Adrenal gland (tissue), 19 donors: ENCODE results near the gene SPEF1. TPM values are rescaled to one million over a fixed set of nuclear protein-coding genes. Genes with fewer than 3 reads are reported as not detected.
"Not testable (repeated sequence)": the region's sequence is repeated elsewhere in the genome, so short reads cannot be mapped to it uniquely, and the experiment has no call there.

Experiments used
- DNase-seq, 7 donors: peaks; one replicate each; pipeline ENCODE4 v3.0.0-alpha.2; 2019 to 2020
- H3K27ac ChIP-seq, 5 donors: fragments of 200-600 bp; sonication (generic) in 4 of 5; 1 replicate in 3 of 5; 2 replicates in 2 of 5; pipeline versions ENCODE4 v1.5.1 to v1.8.0; 2016 to 2020; ENCODE audit warnings: mild to moderate bottlenecking in 1 of 5
- H3K27me3 ChIP-seq: fragments of 200-600 bp; 2 replicates; pipeline ENCODE4 v1.8.0; 2021
- H3K36me3 ChIP-seq, 2 donors: fragments of 200-600 bp; replicated peaks in 1 of 2; 1 replicate in 1 of 2; 2 replicates in 1 of 2; pipeline versions ENCODE4 v1.5.1 to v1.8.0; 2018 to 2022
- H3K4me1 ChIP-seq, 2 donors: fragments of 200-600 bp; replicated peaks in 1 of 2; 1 replicate in 1 of 2; 2 replicates in 1 of 2; pipeline versions ENCODE4 v1.5.1 to v1.8.0; 2018 to 2021
- H3K4me3 ChIP-seq, 4 donors: fragments of 200-600 bp; sonication (generic) in 3 of 4; one replicate each; pipeline ENCODE4 v1.5.1; 2016 to 2018
- H3K9me3 ChIP-seq, 3 donors: fragments of 200-600 bp; sonication (generic) in 1 of 3; replicated peaks in 1 of 3; 1 replicate in 2 of 3; 2 replicates in 1 of 3; pipeline versions ENCODE4 v1.5.1 to v1.8.0; 2016 to 2021
- POLR2A ChIP-seq, 2 donors: fragments of 450-650 bp; IDR thresholded peaks; one replicate each; pipeline ENCODE4 v1.6.1; 2017; ENCODE audit warnings: antibody characterized with exemption in 2 of 2, mild to moderate bottlenecking in 2 of 2, moderate library complexity in 1 of 2
- WGBS, 4 donors: extraction: QIAGEN DNeasy Blood & Tissue Kit in 2 of 4; methylation state at CpG; one replicate each; pipeline versions ENCODE4 v1.1.5 to v1.1.7; 2013 to 2017; 5-methylcytosine and 5-hydroxymethylcytosine counted together
- intact Hi-C, 2 donors: fragments of 100-400 bp; cut with DNase I; formaldehyde crosslinking; loops; one replicate each; pipeline versions ENCODE4 v1.14.1 to v1.15.0; 2022 to 2023
- long read RNA-seq, 10 donors: library from polyadenylated mRNA in 3 of 10; unstranded in 2 of 10; stranded (forward) in 1 of 10; transcript quantifications; one replicate each; pipeline ENCODE4 v2.0.0 and lab custom pipeline, GENCODE V29; 2021 to 2026
- polyA plus RNA-seq, 3 donors: library from polyadenylated mRNA; stranded (reverse); fragments of 200-250 nt in 2 of 3; fragments of 350-450 nt in 1 of 3; fragmentation: Illumina TruSeq in 1 of 3; extraction: RNeasy Lipid Tissue Mini Kit (QIAGEN cat#74804) in 1 of 3; gene quantifications; one replicate each; pipeline ENCODE4 v1.2.3, GENCODE V29; 2013 to 2014
- total RNA-seq, 9 donors: library from RNA; depleted of rRNA in 4 of 9; stranded (reverse); fragments of >200 nt in 4 of 9; fragments of 120-200 nt in 1 of 9; fragmentation: NEBNext Ultra II Directional in 1 of 9; extraction: Animal tissue kit (Norgen Biotek cat#: 25700) in 1 of 9; gene quantifications; one replicate each; pipeline versions ENCODE4 v1.1.0 to v1.2.4, GENCODE V29; 2013 to 2023
- TF ChIP-seq, protein P1 (sequence below), 6 experiments: fragments of 450-650 bp in 4 of 6; fragments of 200-600 bp in 2 of 6; sonication (generic) in 1 of 6; IDR thresholded peaks; 1 replicate in 5 of 6; 2 replicates in 1 of 6; pipeline versions ENCODE4 v1.5.1 to v1.8.0; 2016 to 2021; ENCODE audit warnings: antibody characterized with exemption in 6 of 6, mild to moderate bottlenecking in 2 of 6, moderate library complexity in 1 of 6
- donor health status: healthy with polysubstance abuse.
- donor health status: Bipolar disorder and iron deficiency.
- donor health status: DM: yes; HTN: yes; CAD: no.
- donor health status: DM: no; HTN: no; CAD: no.
- donor health status: DM: no; HTN: no; CAD: no.
- donor health status: DM: yes; HTN: yes; CAD: no.

Gene SPEF1, protein sequence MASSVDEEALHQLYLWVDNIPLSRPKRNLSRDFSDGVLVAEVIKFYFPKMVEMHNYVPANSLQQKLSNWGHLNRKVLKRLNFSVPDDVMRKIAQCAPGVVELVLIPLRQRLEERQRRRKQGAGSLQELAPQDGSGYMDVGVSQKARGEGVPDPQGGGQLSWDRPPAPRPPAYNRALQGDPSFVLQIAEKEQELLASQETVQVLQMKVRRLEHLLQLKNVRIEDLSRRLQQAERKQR
- total RNA-seq (1 to 10 TPM in 1 of 9 donors, under 1 TPM in 7, not detected in 1; 0.14 to 1.4 (median 0.32) TPM), polyA plus RNA-seq (under 1 TPM in 2 of 3 donors, not detected in 1; 0.40 to 0.81 TPM)
- long read RNA-seq, donor 1 = 0 reads
- long read RNA-seq, donor 2 = 0 reads
- long read RNA-seq, donor 3 = 0 reads
- long read RNA-seq, donor 4, partial matches to known transcripts = 0 of 2 reads
- long read RNA-seq, donor 4, other reads (novel, unspliced or antisense) = 0 of 2 reads
- long read RNA-seq, donor 5, partial matches to known transcripts = 0 of 2 reads
- long read RNA-seq, donor 5, other reads (novel, unspliced or antisense) = 0 of 2 reads
- long read RNA-seq, donor 6, partial matches to known transcripts = 0 of 1 reads
- long read RNA-seq, donor 6, other reads (novel, unspliced or antisense) = 0 of 1 reads
- long read RNA-seq, donor 7 = 0 reads
- long read RNA-seq, donor 8 = 0 reads
- long read RNA-seq, donor 9 = 0 reads
- long read RNA-seq, donor 10 = 0 reads

DNA sequence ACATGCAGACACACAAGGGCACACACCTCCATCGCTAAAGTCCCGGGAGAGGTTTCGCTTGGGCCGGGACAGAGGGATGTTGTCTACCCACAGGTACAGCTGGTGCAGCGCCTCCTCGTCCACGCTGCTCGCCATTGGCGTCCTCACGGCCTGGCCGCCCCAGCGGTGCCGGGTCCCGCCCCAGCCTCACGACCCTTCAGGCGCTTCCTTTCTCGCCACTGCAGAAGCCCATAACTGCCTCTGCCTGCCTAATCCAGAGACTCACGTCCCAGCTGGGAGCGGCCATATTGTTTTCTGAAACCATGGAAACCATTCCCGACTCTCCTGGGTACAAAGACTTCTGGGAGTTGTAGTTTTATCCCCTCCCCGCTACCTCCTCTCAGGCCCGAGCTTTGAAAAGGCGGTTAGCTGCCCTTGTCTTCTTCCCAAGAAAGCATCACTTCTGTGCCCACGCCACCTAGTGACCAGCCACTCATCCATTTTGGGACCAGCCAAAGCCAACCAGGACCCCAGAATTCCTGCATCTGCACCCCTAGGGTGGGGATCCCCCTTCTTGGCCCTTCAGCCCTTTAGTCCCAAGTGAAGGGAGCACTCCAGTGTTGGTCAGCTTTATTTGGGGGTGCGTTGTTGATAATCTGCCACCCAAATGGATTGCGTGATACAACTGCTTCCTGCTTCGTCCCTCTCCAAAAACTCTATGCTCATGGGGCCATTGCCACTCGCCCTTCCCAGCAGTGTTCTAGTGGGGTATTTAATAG, at the start of gene SPEF1:
SPEF1 (minus strand) TSS at position 296 of the 758 bp plus-strand sequence; CDS start at position 135, 161 bp downstream.
- Histone ChIP-seq H3K4me1 (peaks cover 27 to 46% of the 10 kb centered on the region in 2 donors), H3K4me3 (peak within 1 kb of the TSS in 1 of 4 donors; percentile 54), H3K27ac (peak within 1 kb of the TSS in 2 of 5 donors; percentile 18 to 42), H3K9me3 (no peaks in the 10 kb centered on the region), H3K36me3 (no peaks in the 10 kb centered on the region), H3K27me3 (no peaks in the 10 kb centered on the region)
- DNase-seq = peak; percentile 86 to 95 (median 92)
- TF ChIP-seq POLR2A (IDR thresholded peaks at IDR 0.05) = no peak
- TF ChIP-seq, protein P1, sequence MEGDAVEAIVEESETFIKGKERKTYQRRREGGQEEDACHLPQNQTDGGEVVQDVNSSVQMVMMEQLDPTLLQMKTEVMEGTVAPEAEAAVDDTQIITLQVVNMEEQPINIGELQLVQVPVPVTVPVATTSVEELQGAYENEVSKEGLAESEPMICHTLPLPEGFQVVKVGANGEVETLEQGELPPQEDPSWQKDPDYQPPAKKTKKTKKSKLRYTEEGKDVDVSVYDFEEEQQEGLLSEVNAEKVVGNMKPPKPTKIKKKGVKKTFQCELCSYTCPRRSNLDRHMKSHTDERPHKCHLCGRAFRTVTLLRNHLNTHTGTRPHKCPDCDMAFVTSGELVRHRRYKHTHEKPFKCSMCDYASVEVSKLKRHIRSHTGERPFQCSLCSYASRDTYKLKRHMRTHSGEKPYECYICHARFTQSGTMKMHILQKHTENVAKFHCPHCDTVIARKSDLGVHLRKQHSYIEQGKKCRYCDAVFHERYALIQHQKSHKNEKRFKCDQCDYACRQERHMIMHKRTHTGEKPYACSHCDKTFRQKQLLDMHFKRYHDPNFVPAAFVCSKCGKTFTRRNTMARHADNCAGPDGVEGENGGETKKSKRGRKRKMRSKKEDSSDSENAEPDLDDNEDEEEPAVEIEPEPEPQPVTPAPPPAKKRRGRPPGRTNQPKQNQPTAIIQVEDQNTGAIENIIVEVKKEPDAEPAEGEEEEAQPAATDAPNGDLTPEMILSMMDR (IDR thresholded peaks at IDR 0.05) = peak; percentile 19 to 65 (median 58)
- intact Hi-C loops = loop anchor here in 1 of 2 donors (5.0 kb wide), 1 partner anchor 46 kb away; no protein-coding TSS in a partner anchor
- WGBS, 4 donors = 14 to 23% (median 15%) methylated on average over 13 to 28 of the region's 28 CpGs

DNA sequence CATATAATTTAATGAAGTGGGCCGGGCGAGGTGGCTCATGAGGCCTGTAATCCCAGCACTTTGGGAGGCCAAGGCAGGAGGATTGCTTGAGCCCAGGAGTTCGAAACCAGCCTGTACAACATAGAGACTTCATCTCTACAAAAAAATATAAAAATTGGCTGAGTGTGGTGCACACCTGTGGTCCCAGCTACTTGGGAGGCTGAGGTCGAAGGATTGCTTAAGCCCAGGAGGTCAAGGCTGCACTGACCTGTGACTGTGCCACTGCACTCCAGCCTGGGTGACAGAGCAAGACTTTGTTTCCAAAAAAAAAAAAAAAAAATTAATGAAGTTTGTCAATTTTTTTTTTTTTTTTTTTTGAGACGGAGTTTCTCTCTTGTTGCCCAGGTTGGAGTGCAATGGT, 48.6 kb upstream of the SPEF1 start:
- not testable (repeated sequence) for H3K9me3 ChIP-seq, H3K27me3 ChIP-seq, H3K27ac ChIP-seq, H3K4me1 ChIP-seq, H3K4me3 ChIP-seq, DNase-seq
- 85 to 93% (median 91%) methylated on average over 5 of the region's 5 CpGs for whole genome bisulfite sequencing, 4 donors
- intact Hi-C loops = loop anchor here in 1 of 2 donors (5.0 kb wide), 1 partner anchor 48 kb away; the partner anchor contains the start of gene SPEF1
- H3K36me3 ChIP-seq = peaks cover 0 to 14% of the 10 kb centered on the region in 2 donors

DNA sequence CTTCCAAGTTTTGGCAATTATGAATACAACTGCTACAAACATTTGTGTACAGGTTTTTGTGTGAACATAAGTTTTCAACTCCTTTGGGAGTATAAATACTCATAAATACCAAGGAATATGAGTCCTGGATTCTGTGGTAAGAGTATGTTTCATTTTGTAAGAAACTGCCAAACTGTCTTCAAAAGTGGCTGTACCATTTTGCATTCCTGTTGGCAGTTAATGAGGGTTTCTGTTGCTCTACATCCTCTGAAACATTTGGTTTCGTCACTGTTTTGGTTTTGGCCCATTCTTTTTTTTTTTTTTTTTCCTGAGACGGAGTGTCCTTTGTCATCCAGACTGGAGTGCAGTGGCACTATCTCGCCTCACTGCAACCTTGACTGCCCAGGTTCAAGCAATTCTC, 47.5 kb upstream of the SPEF1 start:
- H3K4me3 ChIP-seq = no peak overlapping the region
- no peaks in the 10 kb centered on the region for H3K9me3 ChIP-seq
- WGBS, 4 donors = 83 to 88% (median 85%) methylated on average over 3 of the region's 3 CpGs
- TF ChIP-seq POLR2A (IDR thresholded peaks at IDR 0.05) = no peak
- TF ChIP-seq, protein P1 (IDR thresholded peaks at IDR 0.05) = no peak
- H3K4me1 ChIP-seq = no peaks in the 10 kb centered on the region
- DNase-seq = no peak
- no peak overlapping the region for H3K27ac ChIP-seq
- intact Hi-C loops = loop anchor here in 1 of 2 donors (5.0 kb wide), 1 partner anchor 46 kb away; the partner anchor contains the start of gene SPEF1
- peaks cover 0 to 25% of the 10 kb centered on the region in 2 donors for H3K36me3 ChIP-seq
- no peaks in the 10 kb centered on the region for H3K27me3 ChIP-seq

DNA sequence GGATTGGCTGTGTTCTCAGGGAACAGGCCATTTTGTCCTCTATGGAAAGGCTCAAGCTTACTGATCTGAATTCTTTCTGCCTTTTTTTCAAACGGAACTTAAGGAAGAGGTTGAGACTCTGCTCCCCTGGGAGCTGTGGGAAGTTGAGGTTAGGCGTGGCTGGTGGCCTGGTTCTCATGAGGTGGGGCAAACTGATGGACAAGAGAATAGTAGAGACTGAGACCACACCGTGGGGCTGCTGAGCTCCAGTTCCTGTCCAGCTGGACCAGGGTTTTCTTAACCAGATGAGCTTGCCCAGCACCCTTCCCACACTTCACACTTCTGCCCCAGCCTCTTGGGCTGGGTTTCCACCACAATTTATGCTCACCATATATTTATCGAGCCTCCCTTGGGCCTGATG, 45.2 kb upstream of the SPEF1 start:
- Histone ChIP-seq H3K27me3 (no peaks in the 10 kb centered on the region), H3K4me1 (peaks cover 0 to 3% of the 10 kb centered on the region in 2 donors), H3K9me3 (no peaks in the 10 kb centered on the region), H3K27ac (no peak overlapping the region), H3K36me3 (peaks cover 0 to 41% of the 10 kb centered on the region in 2 donors), H3K4me3 (no peak overlapping the region)
- 79 to 94% (median 83%) methylated on average over 4 of the region's 4 CpGs for WGBS, 4 donors
- DNase-seq = no peak
- TF ChIP-seq, protein P1 (IDR thresholded peaks at IDR 0.05) = no peak
- TF ChIP-seq POLR2A (IDR thresholded peaks at IDR 0.05) = no peak
- intact Hi-C loops = loop anchor here in 1 of 2 donors (5.0 kb wide), 1 partner anchor 44 kb away; the partner anchor contains the start of gene SPEF1
